Ureter (tissue), 1 donor: ENCODE data around the gene PLCH1. TPM values are rescaled to one million over a fixed set of nuclear protein-coding genes. Genes with fewer than 3 reads are reported as not detected.

ENCODE experiments used
- DNase-seq: peaks from one replicate; pipeline ENCODE4 v3.0.0-alpha.2; 2020; ENCODE audit warnings: low spot score
- total RNA-seq: library from RNA; stranded (reverse); gene quantifications from one replicate; pipeline ENCODE4 v1.2.4, GENCODE V29; 2023
- donor health status: DM: yes; HTN: yes; CAD: no.

PLCH1 gene
- total RNA-seq, 1 donor from 2014 or later, result 7.8 TPM

DNA sequence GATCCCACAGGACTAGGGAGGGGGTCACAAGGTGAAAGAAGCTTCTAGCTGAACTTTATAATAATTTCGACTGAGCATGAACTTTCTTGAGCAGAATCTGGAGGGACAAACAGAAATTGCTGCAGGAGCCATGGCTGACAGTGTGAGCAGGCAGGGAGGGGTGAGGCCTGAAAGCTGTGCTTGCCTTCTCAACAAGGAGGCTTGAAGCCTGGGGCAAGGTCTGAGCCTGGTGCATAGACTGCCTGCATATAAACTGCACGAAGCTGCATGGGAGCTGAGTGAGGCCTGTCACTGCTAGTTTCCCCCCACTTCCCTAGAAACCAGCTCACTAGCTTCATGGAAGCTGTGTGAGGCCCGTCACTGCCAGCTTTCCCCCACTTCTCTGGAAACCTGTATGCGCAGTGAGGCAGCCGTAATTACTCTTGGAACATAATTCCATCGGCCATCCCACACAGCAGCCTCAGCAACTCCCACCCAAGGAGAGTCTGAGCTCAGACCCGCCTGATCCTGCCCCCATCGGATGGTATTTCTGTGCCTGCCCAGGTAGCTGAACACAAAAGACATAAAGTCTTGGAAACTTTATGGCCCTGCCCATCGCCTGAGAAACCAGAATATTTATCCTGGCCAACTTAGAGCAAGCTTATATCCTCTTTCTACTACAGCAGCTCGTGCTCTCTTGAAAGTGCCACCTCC is 136.5 kb downstream of the PLCH1 start:
- no peak for DNase-seq

DNA sequence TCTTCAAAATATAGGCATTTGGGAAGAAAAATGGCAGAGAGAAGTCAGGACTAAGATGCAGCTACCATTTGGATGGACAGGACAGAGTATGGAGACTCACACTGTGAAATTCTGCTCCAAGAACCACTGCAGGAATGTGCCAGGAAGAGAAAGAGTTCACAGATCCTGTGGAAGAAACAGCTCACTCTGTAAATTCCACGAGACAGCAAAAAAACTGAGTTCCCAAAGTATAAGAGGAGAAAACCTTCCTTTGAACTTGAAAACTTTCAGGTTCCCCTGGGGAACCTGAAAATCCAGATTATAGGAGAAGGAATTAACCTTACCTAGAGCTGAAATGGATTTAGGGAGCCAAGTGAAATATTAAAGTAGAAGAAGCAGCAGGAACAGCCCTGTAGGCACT is 137.1 kb downstream of the PLCH1 start:
- DNase-seq, result no peak

DNA sequence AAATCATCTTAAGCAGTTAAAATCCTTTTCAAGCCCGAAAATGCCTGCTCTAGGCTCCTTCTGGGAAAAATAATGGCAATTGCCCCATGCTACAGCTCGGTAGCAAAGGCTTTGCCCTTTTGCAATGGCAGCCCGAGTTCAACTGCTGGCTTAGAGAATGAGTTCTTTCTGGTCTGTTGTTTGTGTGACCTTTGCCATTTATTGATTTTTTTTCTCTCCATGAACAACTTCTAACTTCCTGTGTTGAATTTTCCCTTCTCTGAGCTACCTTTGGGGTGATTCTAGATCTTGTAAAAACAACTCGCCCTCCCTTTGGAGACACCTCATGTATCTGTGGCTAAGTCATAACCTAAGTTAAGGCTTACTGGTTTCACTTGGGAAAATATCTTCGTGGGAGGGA is 139.3 kb downstream of the PLCH1 start:
- no peak for DNase-seq

DNA sequence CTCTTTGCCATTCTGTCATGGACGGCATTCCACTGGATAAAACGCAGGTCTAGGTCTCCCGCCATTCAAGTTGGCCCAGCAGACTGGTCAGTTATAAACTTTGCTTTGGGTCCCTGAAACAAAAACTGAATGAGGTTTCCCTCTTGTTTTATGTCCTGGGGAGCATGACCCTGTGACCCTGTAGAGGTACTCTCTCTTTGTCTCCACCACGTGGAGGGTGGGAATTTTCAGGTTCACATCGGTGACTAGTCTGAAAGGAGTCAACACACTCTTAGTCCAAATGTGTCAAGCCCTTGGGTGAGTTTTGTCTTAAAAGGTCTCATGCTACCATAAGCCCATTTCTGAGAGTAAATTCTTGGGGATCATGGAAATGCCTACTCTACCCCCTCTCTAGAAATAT is 139.9 kb downstream of the PLCH1 start:
- no peak for DNase-seq

DNA sequence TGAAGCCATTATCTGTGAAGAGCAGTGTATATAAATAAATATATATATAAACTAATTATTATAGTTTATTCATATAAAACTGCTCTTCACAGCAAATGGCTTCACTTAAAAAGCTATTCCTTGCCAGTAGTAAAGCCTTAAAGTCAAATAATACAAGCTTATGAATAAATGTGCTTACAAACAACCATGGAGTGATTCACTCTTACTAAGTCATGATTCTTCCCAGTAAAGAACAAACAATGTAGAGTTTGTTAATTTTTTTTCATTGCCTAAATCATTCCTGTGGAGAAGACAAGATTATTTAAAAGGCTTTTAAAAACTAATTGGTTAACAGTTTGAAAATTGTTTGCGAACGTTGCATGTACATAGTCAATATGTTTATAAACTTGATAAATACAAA is 140.7 kb downstream of the PLCH1 start:
- no peak for DNase-seq

DNA sequence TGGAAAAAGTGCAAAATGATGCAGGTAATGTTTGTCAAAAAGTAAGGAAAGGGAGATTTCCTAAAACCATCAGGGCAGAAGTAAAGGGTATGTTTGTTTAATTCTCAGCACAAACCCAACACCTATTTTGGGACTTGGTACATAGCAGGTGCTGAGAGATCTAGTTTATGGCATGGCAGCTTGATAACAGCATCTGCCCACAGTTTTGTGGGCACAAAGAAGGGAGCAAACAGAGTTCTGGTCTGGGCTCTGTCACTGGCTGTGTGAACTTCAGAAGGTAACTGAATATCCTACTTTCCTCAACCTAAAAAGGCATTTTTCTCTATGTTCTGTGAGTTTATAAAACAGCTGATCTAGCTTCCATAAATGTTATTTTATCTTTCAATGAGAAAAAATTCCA is 141.6 kb downstream of the PLCH1 start:
- DNase-seq, result no peak

DNA sequence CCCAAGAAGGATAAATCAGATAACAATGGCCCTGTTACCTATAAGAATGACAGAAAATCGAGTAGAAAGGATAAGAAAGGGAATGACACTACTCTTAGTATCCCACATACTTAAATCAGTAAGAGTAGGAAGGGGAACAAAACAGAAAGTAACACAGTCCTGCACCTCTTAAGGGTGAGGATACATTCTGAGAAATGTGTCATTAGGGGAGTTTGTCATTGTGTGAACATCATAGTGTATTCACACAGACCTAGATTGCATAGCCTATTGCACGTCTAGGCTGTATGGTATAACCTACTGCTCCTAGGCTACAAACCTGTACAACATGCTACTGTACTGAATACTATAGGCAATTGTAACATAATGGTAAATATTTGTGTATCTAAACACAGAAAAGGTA is 142.6 kb downstream of the PLCH1 start:
- DNase-seq, result no peak

DNA sequence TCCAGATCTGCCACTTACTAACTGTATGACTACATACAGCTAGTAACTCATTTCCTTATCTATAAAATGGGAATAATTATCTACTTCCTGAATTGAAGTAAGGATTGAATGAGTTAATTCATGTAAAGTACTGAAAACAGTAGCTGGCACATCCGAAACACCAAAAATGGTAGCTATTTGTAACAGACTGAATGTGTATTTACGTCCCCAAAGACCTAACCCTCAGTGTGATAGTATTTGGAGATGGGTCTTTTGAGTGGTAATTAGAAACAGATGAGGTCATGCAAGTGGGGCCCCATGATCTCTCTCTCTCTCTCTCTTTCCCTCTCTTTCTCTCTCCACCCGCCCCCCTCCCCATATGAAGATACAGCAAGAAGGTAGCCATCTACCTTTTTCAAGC is 146.2 kb downstream of the PLCH1 start:
- no peak for DNase-seq

DNA sequence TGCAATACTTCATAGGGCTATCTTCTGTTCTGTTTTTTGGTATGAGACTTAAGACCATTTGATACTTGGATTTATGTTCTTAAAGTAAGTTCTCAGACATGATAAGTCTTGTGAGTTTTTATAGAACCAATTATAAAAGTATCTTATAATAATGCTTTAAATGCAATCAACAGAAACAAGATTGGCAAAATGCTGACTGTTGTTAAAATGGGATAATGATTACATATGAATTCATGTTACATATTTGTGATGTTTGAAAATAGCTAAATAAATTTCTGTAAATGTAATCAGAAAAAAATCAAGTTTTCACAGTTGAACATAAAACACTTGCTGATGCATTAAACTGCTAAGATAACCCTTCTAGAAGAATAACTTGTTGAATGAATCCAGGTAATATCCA is 148.3 kb downstream of the PLCH1 start:
- DNase-seq, result no peak

DNA sequence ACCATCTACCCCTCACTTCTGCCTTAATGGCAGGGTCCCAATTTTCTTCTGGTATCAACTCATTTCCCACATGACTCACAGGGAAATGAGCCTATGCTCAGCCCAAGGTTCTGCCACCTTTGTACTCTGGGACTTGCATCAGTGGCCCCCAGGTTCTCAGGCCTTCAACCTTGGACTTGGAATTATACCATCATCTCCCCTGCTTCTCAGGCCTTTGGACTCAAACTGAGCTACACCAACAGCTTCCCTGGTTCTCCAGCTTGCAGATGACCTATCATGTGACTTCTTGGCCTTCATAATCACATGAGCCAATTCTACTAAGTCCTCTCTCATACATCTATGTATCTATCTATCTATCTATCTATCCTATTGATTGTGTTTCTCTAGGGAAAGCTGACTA is 149.5 kb downstream of the PLCH1 start:
- no peak for DNase-seq

DNA sequence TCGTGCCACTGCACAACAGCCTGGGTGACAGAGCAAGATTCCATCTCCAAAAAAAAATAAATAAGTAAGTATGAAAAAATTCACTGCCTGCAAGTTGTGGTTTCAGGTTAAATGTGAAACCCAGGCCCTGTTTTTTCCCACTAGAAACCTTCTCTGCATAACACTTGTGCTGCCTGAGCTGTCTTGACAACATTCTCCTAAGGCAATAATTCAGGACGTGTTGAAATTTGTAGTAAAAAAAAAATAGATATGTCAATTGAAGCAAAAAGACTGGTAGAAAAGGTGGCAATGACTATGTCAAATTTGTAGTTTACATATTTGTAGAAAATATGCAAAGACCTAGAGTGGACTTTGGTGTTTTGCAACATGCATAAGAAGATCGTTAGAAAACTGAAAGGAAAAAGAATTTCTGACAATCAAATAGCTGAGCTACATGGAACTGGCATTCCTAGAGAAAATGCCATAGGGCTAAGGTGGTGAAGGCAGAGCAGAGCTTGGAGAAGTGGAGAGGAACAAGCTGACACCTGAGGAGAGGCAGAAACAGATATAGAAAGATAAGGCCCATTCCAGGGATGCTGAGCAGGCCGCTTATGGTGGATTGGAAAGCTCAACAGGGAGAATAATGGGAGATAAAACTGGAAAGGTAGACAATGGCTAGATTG is 150.2 kb downstream of the PLCH1 start:
- no peak for DNase-seq

DNA sequence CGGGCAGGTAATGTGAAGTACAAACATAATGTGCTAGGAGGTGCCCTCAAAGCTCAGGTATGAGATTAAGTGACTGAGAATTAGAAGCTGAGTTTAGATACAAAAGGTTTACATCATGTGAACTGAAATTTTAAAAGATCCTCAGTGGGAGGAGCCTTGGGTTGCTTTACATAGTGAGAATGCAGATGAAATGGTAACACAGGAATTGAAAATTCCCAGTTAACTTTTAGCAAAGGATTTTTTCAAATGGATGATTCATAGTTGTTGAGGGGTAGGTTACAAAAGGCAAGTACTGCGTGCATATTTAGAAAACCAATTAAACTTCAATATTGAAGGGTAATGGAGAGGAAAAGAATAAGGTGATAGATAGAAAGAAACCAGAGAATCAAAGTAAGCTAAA is 157.3 kb downstream of the PLCH1 start:
- DNase-seq, result no peak

DNA sequence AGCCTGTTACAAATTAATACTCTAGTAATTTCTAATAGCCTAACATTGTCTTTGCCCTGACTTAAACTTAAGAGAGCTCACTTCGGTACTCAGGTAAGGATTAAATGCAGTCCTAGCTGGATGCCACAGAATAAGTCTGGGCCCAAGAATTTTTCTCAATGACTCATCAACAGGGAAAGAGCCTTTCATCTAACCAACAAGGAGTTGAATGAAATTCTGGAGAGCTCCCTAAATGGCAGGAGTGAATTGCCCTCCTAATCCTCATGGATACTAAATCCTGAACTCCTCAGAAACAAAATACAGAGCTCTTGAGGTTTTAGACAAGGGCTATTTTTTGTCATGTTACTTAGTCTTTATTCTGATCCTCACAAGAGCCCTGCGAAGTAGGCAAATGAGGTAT is 159.5 kb downstream of the PLCH1 start:
- no peak for DNase-seq

DNA sequence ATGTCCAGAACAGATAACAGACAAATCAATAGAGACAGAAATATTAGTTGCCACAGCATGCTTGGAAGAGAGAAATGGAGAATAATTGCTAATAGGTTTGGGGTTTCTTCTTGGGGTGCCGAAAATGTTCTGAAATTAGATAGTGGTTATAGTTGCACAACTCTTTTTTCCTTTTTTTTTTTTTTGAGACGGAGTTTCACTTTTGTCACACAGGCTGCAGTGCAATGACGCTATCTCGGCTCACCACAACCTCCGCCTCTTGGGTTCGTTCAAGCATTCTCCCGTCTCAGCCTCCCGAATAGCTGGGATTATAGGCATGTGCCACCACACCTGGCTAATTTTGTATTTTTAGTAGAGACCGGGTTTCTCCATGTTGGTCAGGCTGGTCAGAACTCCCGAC is 163.3 kb downstream of the PLCH1 start:
- no peak for DNase-seq

DNA sequence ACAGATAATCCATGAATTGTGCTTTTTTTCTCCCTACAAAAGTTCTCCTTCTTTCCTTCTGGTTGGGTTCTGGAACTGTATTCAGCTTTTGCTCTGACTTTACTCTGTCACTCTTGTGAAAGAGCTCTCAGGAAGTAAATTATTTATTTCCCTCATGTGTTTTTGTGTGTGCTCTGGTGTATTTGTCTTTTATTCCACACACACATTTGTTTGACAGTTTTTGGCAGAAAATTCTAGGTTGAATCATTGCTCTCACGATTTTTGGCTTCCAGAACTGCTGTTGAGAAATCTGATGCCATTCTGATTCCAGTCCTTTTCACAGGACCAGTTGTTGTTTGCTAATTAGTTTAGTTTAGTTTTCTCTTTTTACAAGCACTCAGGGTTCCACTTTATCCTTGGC is 172.8 kb downstream of the PLCH1 start:
- no peak for DNase-seq

DNA sequence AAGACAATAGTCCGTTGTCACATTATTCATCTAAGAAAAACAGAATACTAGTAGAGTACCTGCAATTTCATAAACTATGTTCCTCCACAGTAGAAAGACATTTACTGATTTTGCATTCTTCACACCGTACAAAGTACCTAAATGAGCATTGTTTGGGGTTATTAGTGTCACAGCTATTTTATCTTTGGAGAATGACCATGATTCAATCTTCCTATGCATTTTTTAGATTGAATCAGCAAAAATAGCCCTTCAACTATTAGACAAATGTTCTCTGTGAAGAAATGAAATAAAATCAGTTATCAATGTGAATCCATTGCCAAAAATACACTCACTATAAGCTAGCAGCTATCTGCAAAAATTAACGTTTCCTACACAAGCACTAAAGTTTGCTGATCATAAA is 176.6 kb downstream of the PLCH1 start:
- no peak for DNase-seq

DNA sequence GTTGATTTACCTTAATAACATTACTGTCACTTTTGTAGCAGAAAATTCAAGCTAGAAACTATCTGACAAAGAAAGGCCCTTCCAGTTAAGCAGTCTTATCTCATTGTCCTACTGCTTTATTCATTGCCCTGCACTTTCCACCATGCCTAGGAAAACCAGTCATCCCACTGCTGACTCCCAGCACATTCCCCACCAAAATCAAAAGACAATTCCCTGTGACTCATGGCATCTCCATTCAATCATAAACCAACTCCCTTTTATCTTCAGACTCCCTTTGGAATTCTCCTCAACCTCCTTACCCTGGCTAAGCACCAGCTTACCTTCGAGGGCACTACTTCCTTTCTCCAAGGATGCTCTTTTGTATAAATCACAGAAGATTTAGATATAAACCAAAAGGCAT is 184.3 kb downstream of the PLCH1 start:
- DNase-seq, result no peak

DNA sequence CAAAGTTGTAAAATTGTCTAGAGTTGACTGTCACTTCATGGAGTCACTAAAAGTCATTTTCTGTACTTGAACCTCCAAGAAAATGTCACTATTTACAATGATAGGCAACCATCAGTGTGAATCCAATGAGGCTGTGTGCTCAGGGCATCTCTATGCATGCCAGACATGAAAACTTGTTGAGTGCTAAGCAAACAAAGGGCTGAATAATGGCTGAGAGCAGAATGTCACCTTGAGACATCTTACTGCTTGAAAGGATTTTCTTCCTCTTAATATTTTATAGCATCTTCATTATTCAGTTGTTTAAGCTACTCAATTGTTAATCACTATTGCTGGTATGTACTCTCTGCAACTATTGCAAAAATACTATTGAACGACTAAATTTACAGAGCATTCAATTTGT is 184.7 kb downstream of the PLCH1 start:
- DNase-seq, result no peak

DNA sequence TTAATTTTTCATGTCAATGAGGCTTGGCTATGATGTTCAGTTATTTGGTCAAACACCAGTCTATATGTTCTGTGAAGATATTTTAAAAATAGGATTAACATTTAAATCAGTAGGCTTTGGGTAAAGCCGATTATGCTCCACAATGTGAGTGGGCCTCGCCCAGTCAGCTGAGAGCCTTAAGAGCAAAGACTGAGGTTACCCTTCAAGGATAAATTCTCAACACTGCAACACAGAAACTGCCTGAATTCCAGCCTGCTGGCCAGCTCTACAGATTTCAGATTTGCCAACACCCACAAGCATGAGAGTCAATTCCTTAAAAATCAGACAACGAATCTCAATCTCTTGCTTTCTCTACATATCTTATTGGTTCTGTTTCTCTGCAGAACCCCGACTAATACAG is 188.3 kb downstream of the PLCH1 start:
- no peak for DNase-seq

DNA sequence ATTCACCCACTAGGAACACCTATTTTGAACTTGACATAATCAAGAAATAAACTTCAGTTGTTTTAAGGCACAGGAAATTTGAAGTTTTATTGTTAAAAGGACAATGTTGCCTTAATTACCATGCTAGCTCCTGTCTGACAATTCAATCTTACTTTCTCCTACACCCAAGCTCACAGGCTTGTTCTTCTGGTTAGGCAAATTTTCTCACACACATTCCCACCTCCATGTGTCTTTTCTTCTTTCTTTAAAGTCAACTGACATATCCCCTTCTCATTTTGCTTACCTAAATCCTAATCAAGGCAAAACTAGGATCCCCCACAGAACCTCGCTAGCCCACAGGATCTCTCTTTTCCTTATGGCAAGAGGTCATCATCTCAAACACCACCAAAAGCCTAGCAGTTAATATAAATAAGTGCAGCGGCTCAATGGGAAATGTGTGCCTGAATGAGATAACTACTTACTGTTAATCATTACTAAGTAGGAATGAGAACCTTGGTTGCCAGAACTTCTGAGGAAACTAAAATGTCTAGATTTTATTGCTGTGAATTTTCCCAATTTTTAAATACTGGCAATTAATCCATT is 189.3 kb downstream of the PLCH1 start:
- no peak for DNase-seq

DNA sequence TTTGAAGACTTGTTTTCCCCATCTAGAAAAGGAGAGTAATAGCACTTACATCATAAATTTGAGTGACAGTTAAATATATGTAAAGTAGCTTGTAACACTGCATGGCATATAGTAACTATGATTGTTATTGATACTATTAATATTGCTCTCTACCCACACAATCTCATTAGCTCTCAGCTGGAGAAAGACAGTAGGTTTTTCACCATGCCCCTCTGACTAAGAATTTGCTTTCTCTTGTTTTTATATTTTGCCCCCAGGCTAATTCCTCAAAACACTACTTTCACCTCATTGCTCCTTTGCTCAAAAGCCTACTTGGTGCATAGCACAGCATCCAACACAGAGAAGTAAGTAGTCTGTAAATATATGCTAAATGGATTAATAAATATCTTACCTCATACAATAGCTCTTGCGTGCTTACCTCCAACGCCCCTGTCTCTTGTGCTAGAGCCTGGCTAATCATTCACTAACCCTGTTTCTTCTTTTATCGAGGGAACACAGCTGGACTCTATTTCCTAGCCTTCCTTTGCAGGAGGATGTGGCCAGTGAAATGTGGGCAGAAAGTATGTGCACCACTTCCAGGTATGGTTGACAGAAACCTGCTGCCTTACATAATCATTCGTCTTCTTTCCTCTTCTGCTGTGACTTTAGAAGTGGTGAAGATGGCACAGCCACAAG is 190.0 kb downstream of the PLCH1 start:
- DNase-seq, result no peak

DNA sequence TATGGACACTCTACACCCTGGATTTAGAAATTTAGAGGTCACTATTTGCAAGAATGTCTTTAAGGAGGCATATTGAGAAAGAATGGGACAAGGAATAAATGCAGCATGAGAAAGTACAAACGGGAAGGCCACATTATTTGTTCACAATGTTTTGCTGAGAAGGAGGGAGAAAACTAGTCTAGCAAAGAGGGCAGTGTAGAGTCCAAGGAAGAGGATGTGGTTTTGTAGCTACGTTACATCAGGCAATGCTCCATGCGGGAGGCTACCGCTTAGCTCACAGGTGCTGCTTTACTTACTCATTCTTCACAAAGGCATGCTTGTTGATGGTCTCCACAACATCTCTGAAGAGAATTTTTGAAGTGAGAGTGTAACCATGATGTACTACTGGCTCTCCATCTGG is 191.1 kb downstream of the PLCH1 start:
- no peak for DNase-seq

DNA sequence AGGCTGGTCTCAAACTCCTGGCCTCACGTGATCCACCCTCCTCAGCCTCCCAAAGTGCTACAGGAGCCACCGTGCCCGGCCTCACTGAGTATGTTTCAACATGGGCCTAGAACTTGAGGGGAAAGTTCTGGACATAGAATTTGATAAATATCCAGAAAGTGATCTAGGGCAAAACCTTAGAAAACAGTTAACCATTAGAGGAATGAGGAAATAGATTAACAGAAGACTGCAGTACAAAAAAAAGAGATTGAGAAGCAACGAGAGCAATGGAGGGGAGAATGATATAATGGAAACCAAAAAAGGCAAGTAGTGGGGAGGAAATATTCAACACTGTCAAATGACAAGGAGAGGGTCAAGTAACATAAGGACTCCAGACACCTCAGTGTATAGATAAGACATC is 191.5 kb downstream of the PLCH1 start:
- no peak for DNase-seq
